Left ventricle myocardium inferior (tissue), 1 donor: ENCODE measurements around the gene CCL4. TPM values are rescaled to one million over a fixed set of nuclear protein-coding genes. Genes with fewer than 3 reads are reported as not detected.
"Not testable (repeated sequence)": the region's sequence is repeated elsewhere in the genome, so short reads cannot be mapped to it uniquely, and the experiment has no call there.

Experiments used
- DNase-seq: peaks from one replicate; pipeline ENCODE4 v3.0.0-alpha.2; 2020
- H3K27ac ChIP-seq: fragments of 200-600 bp; replicated peaks from 2 replicates; pipeline ENCODE4 v1.8.0; 2021
- H3K27me3 ChIP-seq: fragments of 200-600 bp; 2 replicates; pipeline ENCODE4 v1.8.0; 2021; ENCODE audit warnings: low read depth
- H3K36me3 ChIP-seq: fragments of 200-600 bp; 2 replicates; pipeline ENCODE4 v1.8.0; 2021
- H3K4me1 ChIP-seq: fragments of 200-600 bp; 2 replicates; pipeline ENCODE4 v1.8.0; 2021
- H3K4me3 ChIP-seq: fragments of 200-600 bp; 2 replicates; pipeline ENCODE4 v1.8.0; 2021; ENCODE audit warnings: mild to moderate bottlenecking, moderate library complexity
- H3K9me3 ChIP-seq: fragments of 200-600 bp; replicated peaks from 2 replicates; pipeline ENCODE4 v1.8.0; 2021
- intact Hi-C: fragments of 100-400 bp; cut with micrococcal nuclease; formaldehyde crosslinking; loops from one replicate; pipeline ENCODE4 v1.11.0; 2022
- total RNA-seq: library from RNA; stranded (reverse); fragmentation: NEBNext Ultra II Directional; extraction: Animal tissue kit (Norgen Biotek cat#: 25700); gene quantifications from one replicate; pipeline ENCODE4 v1.2.1, GENCODE V29; 2021
- TF ChIP-seq, protein P1 (sequence below): fragments of 200-600 bp; IDR thresholded peaks from 2 replicates; pipeline ENCODE4 v1.8.0; 2021; ENCODE audit warnings: antibody characterized with exemption, mild to moderate bottlenecking, borderline replicate concordance
- donor health status: DM: no; HTN: yes; CAD: no; lungs with severe emphysema.

Gene CCL4
- total RNA-seq, 1 donor from 2014 or later, result 0.91 TPM

DNA sequence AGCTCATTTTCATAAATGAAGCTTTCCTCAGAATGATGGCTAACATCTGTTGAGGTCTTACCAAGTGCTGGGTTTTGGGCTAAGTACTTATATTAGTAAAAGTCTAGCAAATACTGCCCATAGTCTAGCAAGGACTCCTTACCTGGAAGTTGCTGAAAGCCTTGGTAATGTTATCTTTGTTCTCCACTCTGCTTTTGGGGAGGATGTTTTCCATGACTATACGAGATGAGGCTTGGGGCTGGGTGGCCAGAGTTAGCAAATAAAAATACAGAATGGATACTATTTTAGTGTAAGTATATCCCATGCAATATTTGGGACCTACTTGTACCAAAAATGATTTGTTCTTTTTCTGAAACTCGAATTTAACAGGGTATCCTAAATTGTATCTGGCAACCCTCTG is 31.9 kb upstream of the CCL4 start:
- Histone ChIP-seq H3K27me3 (peaks cover 24% of the 10 kb centered on the region), H3K4me3 (no peak overlapping the region), H3K27ac (no peak overlapping the region), H3K9me3 (peaks cover under 1% of the 10 kb centered on the region), H3K4me1 (no peaks in the 10 kb centered on the region), H3K36me3 (no peaks in the 10 kb centered on the region)
- TF ChIP-seq, protein P1, sequence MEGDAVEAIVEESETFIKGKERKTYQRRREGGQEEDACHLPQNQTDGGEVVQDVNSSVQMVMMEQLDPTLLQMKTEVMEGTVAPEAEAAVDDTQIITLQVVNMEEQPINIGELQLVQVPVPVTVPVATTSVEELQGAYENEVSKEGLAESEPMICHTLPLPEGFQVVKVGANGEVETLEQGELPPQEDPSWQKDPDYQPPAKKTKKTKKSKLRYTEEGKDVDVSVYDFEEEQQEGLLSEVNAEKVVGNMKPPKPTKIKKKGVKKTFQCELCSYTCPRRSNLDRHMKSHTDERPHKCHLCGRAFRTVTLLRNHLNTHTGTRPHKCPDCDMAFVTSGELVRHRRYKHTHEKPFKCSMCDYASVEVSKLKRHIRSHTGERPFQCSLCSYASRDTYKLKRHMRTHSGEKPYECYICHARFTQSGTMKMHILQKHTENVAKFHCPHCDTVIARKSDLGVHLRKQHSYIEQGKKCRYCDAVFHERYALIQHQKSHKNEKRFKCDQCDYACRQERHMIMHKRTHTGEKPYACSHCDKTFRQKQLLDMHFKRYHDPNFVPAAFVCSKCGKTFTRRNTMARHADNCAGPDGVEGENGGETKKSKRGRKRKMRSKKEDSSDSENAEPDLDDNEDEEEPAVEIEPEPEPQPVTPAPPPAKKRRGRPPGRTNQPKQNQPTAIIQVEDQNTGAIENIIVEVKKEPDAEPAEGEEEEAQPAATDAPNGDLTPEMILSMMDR, result no peak
- intact Hi-C loops, result no loop called here
- no peak for DNase-seq

DNA sequence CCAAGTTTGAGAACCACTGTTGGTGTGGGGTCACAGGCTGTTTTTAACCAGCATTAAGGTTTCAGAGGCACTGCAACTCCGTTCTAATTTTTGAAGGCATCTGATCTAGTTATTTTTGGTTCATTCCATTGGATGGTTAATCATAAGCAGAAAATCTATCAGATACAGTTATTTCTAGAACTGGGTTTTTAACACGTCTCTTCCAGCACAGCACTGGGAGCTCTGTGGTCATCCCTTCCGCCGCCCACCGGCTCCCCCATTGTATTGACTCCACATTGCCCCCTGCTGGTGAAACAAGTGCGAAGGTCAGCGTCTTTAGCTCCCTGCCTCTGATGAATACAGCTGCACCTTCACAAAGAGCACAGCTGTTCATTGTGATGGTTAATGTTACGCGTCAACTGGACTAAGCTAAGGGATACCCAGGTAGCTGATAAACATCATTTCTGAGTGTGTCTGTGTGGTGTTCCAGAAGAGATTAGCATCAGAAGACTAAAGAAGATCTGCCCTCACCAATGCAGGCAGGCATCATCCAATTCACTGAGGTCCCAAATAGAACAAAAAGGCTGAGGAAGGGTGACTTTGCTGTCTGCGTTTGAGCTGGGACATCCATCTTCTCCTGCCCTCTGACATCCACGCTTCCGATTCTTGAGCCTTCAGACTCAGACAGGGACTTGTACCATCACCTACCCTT is 31.1 kb upstream of the CCL4 start:
- Histone ChIP-seq H3K27ac (no peak overlapping the region), H3K9me3 (peaks cover 9% of the 10 kb centered on the region), H3K36me3 (no peaks in the 10 kb centered on the region), H3K4me3 (no peak overlapping the region), H3K27me3 (peaks cover 16% of the 10 kb centered on the region), H3K4me1 (no peaks in the 10 kb centered on the region)
- TF ChIP-seq, protein P1, result peak; percentile 70
- DNase-seq, result no peak
- intact Hi-C loops, result no loop called here

DNA sequence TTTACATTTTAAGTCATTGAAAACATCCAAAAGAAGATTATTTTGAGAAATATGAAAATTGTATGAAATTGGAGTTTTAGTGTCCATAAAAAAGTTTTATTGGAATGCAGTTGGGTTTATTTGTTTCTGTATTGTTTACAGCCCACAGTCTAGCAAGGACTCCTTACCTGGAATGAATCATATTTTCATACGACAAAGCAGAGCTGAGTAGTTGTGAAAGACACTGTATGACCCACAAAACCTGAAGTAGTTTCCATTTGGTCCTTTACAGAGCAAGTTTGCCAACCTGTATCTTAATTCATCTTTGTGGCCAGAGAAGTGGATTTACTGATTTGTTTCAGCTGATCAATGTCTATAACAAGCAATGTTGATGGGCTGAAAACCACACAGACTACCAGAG is 29.3 kb upstream of the CCL4 start:
- peaks cover 9% of the 10 kb centered on the region for H3K9me3 ChIP-seq
- no peak overlapping the region for H3K4me3 ChIP-seq
- DNase-seq, result no peak
- H3K36me3 ChIP-seq, result no peaks in the 10 kb centered on the region
- intact Hi-C loops, result no loop called here
- H3K4me1 ChIP-seq, result no peaks in the 10 kb centered on the region
- no peak overlapping the region for H3K27ac ChIP-seq
- peaks cover 6% of the 10 kb centered on the region for H3K27me3 ChIP-seq
- TF ChIP-seq, protein P1, result no peak

DNA sequence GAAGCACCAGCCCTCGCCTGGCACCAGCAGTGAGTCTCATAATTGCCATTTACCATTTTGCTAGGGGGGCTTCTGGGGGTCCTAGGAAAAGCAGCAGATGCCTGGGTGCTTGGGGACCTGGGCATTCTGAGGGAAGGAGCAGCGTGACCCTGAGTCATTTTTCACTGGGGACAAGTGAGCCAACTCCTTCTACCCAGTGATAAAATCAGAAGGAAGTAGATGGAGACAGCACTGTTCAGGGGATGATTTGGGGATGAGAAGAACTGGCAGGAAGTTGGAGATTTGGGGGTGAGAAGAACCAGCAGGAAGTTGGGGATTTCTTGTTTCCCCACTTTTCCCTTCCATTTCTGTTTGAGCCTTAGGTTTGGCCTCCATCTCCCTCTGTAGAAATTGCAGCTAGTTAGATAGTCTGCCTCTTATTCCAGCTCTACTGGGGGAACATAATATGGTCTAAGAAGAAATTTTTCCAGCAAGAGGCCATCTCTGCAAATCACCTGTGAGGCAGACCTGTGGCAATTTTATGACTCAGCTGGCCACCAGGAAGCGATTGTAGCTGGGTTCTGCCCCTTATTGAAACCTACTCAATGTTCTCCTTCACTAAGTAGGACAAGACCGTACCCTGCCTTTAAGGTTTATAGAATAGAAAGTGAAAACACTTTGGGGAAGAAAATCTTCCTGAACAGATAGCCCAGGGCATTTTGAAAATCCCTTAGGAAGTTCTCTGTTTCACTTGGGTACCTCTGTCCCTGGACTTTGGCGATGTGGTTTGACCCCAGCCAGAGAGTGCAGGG is 21.8 kb upstream of the CCL4 start:
- H3K4me1 ChIP-seq, H3K27ac ChIP-seq, H3K36me3 ChIP-seq, DNase-seq, H3K9me3 ChIP-seq, H3K27me3 ChIP-seq, H3K4me3 ChIP-seq, intact Hi-C loops: not testable (repeated sequence)

DNA sequence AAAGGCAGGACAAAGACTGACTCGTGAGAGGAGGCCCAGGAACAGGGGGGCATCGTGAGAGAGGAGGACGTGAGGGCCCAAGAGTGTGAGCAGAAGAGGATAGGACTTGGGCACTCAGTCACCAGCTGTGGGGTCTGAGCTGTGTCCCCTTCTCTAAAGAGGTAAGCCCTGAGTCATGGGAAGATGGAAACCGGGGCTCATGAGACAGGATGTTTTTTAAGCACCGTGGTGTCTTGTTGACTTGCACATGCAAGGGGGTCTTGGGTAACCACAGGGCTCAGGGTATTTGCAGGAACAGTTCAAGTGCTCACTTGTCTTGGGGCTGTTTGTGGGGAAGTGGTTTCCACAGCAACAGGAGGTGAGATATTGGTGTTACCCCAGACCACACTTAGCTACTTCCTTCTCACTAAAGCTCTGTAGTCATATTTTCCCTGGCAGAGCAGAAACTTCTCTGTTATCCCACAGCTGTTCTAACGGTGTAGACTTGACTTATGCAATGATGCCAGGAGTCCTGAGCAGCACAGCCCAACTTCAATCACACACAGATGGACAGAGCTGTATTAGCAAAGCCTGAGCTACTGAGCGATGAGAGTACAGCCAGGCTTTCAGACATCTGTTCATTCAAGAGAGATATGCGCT is 21.0 kb upstream of the CCL4 start:
- H3K4me3 ChIP-seq, H3K27ac ChIP-seq, H3K4me1 ChIP-seq, H3K9me3 ChIP-seq, DNase-seq, H3K27me3 ChIP-seq, H3K36me3 ChIP-seq, intact Hi-C loops: not testable (repeated sequence)

DNA sequence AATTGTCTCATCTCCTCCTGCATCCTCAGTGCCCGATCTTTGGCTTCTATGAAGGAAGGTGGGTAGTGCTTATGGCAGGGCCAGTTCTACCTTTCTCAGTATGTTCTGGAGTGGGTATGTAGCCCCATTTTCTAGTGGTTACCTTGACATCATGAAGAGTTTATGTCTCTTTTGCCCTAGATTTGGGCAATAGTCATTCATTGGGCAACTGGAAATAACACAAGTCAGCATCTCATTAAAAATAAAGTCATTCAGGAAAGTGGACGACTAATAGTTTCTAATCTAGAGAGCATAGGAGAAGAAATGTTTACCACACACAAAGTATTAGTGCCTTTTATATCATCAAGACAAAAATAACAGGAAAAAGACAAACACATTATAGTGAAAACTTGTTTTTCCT is 19.9 kb upstream of the CCL4 start:
- H3K27ac ChIP-seq, H3K4me3 ChIP-seq, intact Hi-C loops, H3K36me3 ChIP-seq, DNase-seq, H3K4me1 ChIP-seq, H3K9me3 ChIP-seq: not testable (repeated sequence)
- H3K27me3 ChIP-seq, result peaks cover 12% of the 10 kb centered on the region

DNA sequence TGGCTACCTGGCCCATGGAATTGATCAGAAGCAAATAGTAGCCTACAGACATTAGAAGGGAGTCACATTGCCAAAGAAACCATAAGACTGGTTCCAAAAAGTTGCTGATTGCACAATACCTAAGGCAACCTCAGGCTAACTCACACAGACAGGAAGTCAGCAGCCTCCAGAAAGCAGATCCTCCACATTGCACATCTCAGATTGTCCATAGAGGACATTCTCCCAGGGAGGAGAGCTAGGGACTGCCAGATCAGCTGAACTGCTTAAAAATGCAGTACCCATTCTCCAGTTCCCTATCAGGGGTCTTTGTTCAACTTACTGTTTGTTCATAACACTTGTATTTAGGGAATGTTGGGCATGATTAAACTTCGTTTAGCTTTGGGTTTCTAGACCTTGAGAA is 17.9 kb upstream of the CCL4 start:
- Histone ChIP-seq H3K27me3 (peaks cover 32% of the 10 kb centered on the region), H3K4me1 (no peaks in the 10 kb centered on the region), H3K36me3 (no peaks in the 10 kb centered on the region), H3K9me3 (no peaks in the 10 kb centered on the region), H3K27ac (no peak overlapping the region), H3K4me3 (no peak overlapping the region)
- intact Hi-C loops, result no loop called here
- DNase-seq, result no peak
- TF ChIP-seq, protein P1, result no peak
